SK-N-MC (cell line): ENCODE measurements around the gene GTPBP4.

Experiments
- DNase-seq: peaks from one replicate; pipeline ENCODE4 v3.0.0-alpha.2; 2011; ENCODE audit warnings: low read depth, low spot score
- H3K27ac ChIP-seq: fragments of 200-600 bp; sonication (generic); 2 replicates; pipeline ENCODE4 v1.5.1; 2016; ENCODE audit warnings: mixed run types
- H3K36me3 ChIP-seq: fragments of 200-600 bp; sonication (generic); 2 replicates; pipeline ENCODE4 v1.6.1; 2017; ENCODE audit warnings: antibody characterized with exemption, low read length, mixed read lengths; ENCODE audit not compliant: insufficient read depth
- H3K4me3 ChIP-seq: fragments of 200-600 bp; sonication (generic); 2 replicates; pipeline ENCODE4 v1.5.1; 2016
- H3K9ac ChIP-seq: fragments of 200-600 bp; sonication (generic); 2 replicates; pipeline ENCODE4 v1.8.0; 2017; ENCODE audit warnings: mixed run types, mixed read lengths; ENCODE audit not compliant: insufficient read length
- H3K9me3 ChIP-seq: fragments of 200-600 bp; sonication (generic); 2 replicates; pipeline ENCODE4 v1.6.1; 2017; ENCODE audit warnings: low read depth, mild to moderate bottlenecking, antibody characterized with exemption, low read length, moderate library complexity, mixed read lengths
- EZH2 ChIP-seq: fragments of 200-600 bp; sonication (generic); IDR thresholded peaks from one replicate; pipeline ENCODE4 v1.6.1; 2017; ENCODE audit warnings: antibody characterized with exemption
- FOXP2 ChIP-seq: optimal IDR thresholded peaks from 2 replicates; pipeline ENCODE3; 2011; ENCODE audit warnings: mild to moderate bottlenecking, moderate library complexity; ENCODE audit not compliant: insufficient read depth; ENCODE audit errors: extremely low read length, control extremely low read depth
- POLR2AphosphoS5 ChIP-seq: IDR thresholded peaks from 2 replicates; pipeline ENCODE4 v1.6.1; 2012; ENCODE audit warnings: mild to moderate bottlenecking, low read depth, low read length, borderline replicate concordance

The GTPBP4 gene

GRCh38 chr10:992467-992866 is 4.2 kb downstream of the GTPBP4 start:
- TF ChIP-seq EZH2, result no peak
- TF ChIP-seq FOXP2, result no peak
- TF ChIP-seq POLR2AphosphoS5, result no peak
- peaks cover 58% of the 10 kb centered on the region for H3K36me3 ChIP-seq

GRCh38 chr10:992871-993270 is 4.6 kb downstream of the GTPBP4 start:
- Histone ChIP-seq H3K4me3 (no peak overlapping the region), H3K9ac (no peak overlapping the region), H3K27ac (no peak overlapping the region), H3K9me3 (no peaks in the 10 kb centered on the region), H3K36me3 (peaks cover 62% of the 10 kb centered on the region)
- TF ChIP-seq EZH2, result no peak
- TF ChIP-seq POLR2AphosphoS5, result no peak
- no peak for TF ChIP-seq FOXP2
- DNase-seq, result no peak

More at GRCh38 chr10:992467-992866, 4.2 kb downstream of the GTPBP4 start:
- no peak overlapping the region for H3K27ac ChIP-seq
- H3K9ac ChIP-seq, result no peak overlapping the region
- H3K9me3 ChIP-seq, result no peaks in the 10 kb centered on the region
- DNase-seq, result no peak
- H3K4me3 ChIP-seq, result no peak overlapping the region

- no peak for TF ChIP-seq FOXP2
- no peak for TF ChIP-seq POLR2AphosphoS5
- no peak for TF ChIP-seq EZH2
- H3K9me3 ChIP-seq, result no peaks in the 10 kb centered on the region
- H3K36me3 ChIP-seq, result peaks cover 77% of the 10 kb centered on the region
- no peak overlapping the region for H3K4me3 ChIP-seq
- H3K27ac ChIP-seq, result no peak overlapping the region
- no peak overlapping the region for H3K9ac ChIP-seq
- DNase-seq, result no peak
These were observed 6.8 kb downstream of the GTPBP4 start for GRCh38 chr10:994836-995558.

- no peak for TF ChIP-seq EZH2
- Histone ChIP-seq H3K4me3 (no peak overlapping the region), H3K36me3 (peaks cover 80% of the 10 kb centered on the region), H3K9ac (no peak overlapping the region), H3K27ac (no peak overlapping the region), H3K9me3 (no peaks in the 10 kb centered on the region)
- DNase-seq, result no peak
These were observed 7.3 kb downstream of the GTPBP4 start for GRCh38 chr10:995559-995926.

DNA sequence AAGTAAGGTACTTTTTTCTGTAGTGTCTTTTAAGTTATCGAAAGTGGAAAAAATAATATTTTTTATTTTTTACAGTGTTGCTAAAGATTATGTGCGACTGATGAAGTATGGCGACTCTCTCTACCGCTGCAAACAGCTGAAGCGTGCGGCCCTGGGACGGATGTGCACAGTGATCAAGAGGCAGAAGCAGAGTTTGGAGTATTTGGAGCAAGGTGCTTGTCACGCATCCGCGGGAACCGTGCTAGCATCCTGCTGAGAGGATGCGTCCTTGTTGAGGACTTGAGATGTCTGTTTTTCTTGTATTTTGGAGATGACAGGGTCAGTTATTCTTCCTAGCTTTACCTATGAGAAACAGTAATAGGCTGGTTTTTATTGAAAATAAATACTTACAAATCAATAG is 7.8 kb downstream of the GTPBP4 start:
- TF ChIP-seq EZH2 (no peak), POLR2AphosphoS5 (no peak)
- peaks cover 81% of the 10 kb centered on the region for H3K36me3 ChIP-seq

GRCh38 chr10:997266-998022 is 9.2 kb downstream of the GTPBP4 start:
- Histone ChIP-seq H3K27ac (no peak overlapping the region), H3K4me3 (no peak overlapping the region), H3K9me3 (no peaks in the 10 kb centered on the region), H3K9ac (no peak overlapping the region), H3K36me3 (peaks cover 91% of the 10 kb centered on the region)
- no peak for DNase-seq
- TF ChIP-seq POLR2AphosphoS5 (no peak), FOXP2 (no peak), EZH2 (no peak)

More for the DNA sequence above, 7.8 kb downstream of the GTPBP4 start:
- no peak overlapping the region for H3K9ac ChIP-seq
- no peaks in the 10 kb centered on the region for H3K9me3 ChIP-seq
- no peak for DNase-seq
- no peak overlapping the region for H3K4me3 ChIP-seq
- H3K27ac ChIP-seq, result no peak overlapping the region

GRCh38 chr10:1002425-1003006 is 14.3 kb downstream of the GTPBP4 start:
- no peak for DNase-seq
- H3K9ac ChIP-seq, result no peak overlapping the region
- no peaks in the 10 kb centered on the region for H3K9me3 ChIP-seq
- H3K27ac ChIP-seq, result no peak overlapping the region
- no peak overlapping the region for H3K4me3 ChIP-seq
- peaks cover 90% of the 10 kb centered on the region for H3K36me3 ChIP-seq
- TF ChIP-seq FOXP2, result no peak
- no peak for TF ChIP-seq EZH2
- no peak for TF ChIP-seq POLR2AphosphoS5

DNA sequence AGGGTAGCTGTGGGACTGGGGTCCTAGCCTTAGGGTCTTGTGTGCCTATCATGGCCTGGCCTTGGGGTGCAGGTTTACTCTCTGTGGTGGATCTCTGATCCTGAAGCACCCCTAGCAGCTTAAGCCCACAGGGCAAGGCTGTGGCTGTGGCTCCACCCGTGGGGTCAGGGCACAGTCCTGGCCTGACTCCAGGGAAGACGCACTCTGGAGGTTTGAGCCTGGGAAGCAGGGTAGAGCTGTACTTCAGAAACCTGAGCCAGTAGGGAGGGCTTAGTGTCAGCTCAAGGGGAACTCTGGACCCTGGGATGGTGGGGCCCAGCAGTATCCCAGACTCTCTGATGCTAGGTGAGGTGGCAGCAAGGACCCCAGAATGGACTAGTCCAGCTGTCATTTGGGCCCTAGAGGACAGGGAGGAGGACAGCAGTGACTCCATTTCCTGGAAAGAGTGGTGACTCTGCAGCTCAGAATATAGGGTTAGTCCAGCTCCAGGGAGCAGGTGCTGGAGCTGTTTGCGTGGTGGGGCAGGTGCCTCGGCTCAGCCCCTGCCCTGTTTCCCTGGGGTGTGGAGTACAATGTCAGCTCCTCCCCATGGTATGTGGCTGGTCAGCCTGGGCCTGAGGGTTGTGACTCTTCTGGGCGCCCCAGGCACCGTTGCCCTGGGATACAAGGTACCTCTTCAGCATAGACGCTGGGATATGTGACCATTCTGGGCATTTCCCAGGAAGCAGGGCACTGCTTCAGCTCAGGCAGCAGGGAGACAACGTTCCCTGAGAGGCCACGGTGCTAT is 15.8 kb downstream of the GTPBP4 start:
- Histone ChIP-seq H3K4me3 (no peak overlapping the region), H3K36me3 (peaks cover 80% of the 10 kb centered on the region), H3K9me3 (no peaks in the 10 kb centered on the region), H3K27ac (no peak overlapping the region), H3K9ac (no peak overlapping the region)
- DNase-seq, result no peak
- no peak for TF ChIP-seq POLR2AphosphoS5
- TF ChIP-seq FOXP2, result no peak
- TF ChIP-seq EZH2, result no peak
